GM12878 (cell line): Measurements from ENCODE around the gene MTMR3. TPM values are rescaled to one million over a fixed set of nuclear protein-coding genes. Genes with fewer than 3 reads are reported as not detected.

Source experiments
- ATAC-seq: fragments of 200-7000 bp; cut with Tn5 transposase; 3 replicates; pipeline ENCODE4 v1.9.1; 2020; ENCODE audit warnings: mild to moderate bottlenecking, moderate library complexity
- BruUV-seq: library from RNA; stranded (reverse); fragments of 400-500 nt; replicated peaks from 2 replicates; lab custom pipeline; 2021; lab: Mats Ljungman, UMichigan
- CTCF ChIA-PET: fragments of 300-600 bp; sonication (Branson Sonifier 250); formaldehyde crosslinking; extraction: SDS; loops from one replicate; lab custom pipeline; 2021; ENCODE audit warnings: inconsistent platforms; lab: Yijun Ruan, JAX
- POLR2A ChIA-PET: fragments of 350-600 bp; formaldehyde crosslinking; extraction: SDS; loops from one replicate; lab custom pipeline; 2021; ENCODE audit warnings: inconsistent platforms; lab: Charles Lee
- RAD21 ChIA-PET: fragments of 300-600 bp; sonication (Branson Sonifier 250); formaldehyde crosslinking; loops from one replicate; lab custom pipeline; 2023; ENCODE audit warnings: antibody characterized with exemption; ENCODE audit not compliant: unreplicated experiment; lab: Charles Lee
- SMC1A ChIA-PET: fragments of 300-600 bp; sonication (Branson Sonifier 250); formaldehyde crosslinking; loops from one replicate; lab custom pipeline; 2023; ENCODE audit not compliant: unreplicated experiment, uncharacterized antibody; lab: Charles Lee
- DNase-seq: peaks from one replicate; pipeline ENCODE4 v3.0.0-alpha.2; 2011; ENCODE audit warnings: low read depth, low spot score
- FAIRE-seq: peaks from 3 replicates; lab custom pipeline; 2011; peaks lifted over from hg19 to GRCh38; lab: Jason Lieb, UNC
- H2AFZ ChIP-seq: 2 replicates; pipeline ENCODE4 v1.6.0; 2011; ENCODE audit warnings: low read depth, low read length, control low read depth; ENCODE audit not compliant: control insufficient read depth
- H3K27ac ChIP-seq: 2 replicates; pipeline ENCODE4 v1.5.1; 2011; ENCODE audit warnings: control low read depth; ENCODE audit not compliant: control insufficient read depth, insufficient read depth
- H3K27me3 ChIP-seq, 2 experiments: replicated peaks in 1 of 2; 2 replicates each; pipeline versions ENCODE4 v1.6.0 to v1.6.1; 2011; ENCODE audit warnings: low read length in 1 of 2; ENCODE audit not compliant: control insufficient read depth in 2 of 2, insufficient read depth in 2 of 2
- H3K36me3 ChIP-seq, 2 experiments: 2 replicates each; pipeline ENCODE4 v1.5.1; 2011; ENCODE audit warnings: low read length in 1 of 2; ENCODE audit not compliant: control insufficient read depth in 2 of 2, insufficient read depth in 2 of 2
- H3K4me1 ChIP-seq: 2 replicates; pipeline ENCODE4 v1.6.1; 2011; ENCODE audit warnings: mild to moderate bottlenecking, low read length, moderate library complexity, mixed read lengths; ENCODE audit not compliant: control insufficient read depth, insufficient read depth
- H3K4me2 ChIP-seq: 2 replicates; pipeline ENCODE4 v1.6.0; 2011; ENCODE audit warnings: control low read depth; ENCODE audit not compliant: control insufficient read depth, insufficient read depth
- H3K4me3 ChIP-seq: fragments of 200-600 bp; sonication (generic); 2 replicates; pipeline ENCODE4 v1.5.1; 2016
- H3K79me2 ChIP-seq: 2 replicates; pipeline ENCODE4 v1.6.0; 2011; ENCODE audit warnings: low read length; ENCODE audit not compliant: control insufficient read depth, insufficient read depth
- H3K9ac ChIP-seq: 2 replicates; pipeline ENCODE4 v1.8.0; 2011; ENCODE audit warnings: low read length, control low read depth, mixed read lengths; ENCODE audit not compliant: control insufficient read depth, insufficient read depth
- H3K9me3 ChIP-seq: replicated peaks from 3 replicates; pipeline ENCODE4 v1.5.1; 2011; ENCODE audit warnings: mild to moderate bottlenecking, low read length; ENCODE audit not compliant: control insufficient read depth, insufficient read depth
- H4K20me1 ChIP-seq: 2 replicates; pipeline ENCODE4 v1.6.0; 2011; ENCODE audit not compliant: control insufficient read depth, insufficient read depth
- EED ChIP-seq: sonication (generic); IDR thresholded peaks from 2 replicates; pipeline ENCODE4 v1.6.1; 2016; ENCODE audit warnings: antibody characterized with exemption, low read depth
- GATAD2B ChIP-seq: fragments of 450-650 bp; conservative IDR thresholded peaks from 2 replicates; pipeline ENCODE4 v1.6.1; 2017; ENCODE audit warnings: low read depth, mild to moderate bottlenecking, moderate library complexity
- MEF2B ChIP-seq: fragments of 450-650 bp; IDR thresholded peaks from 2 replicates; pipeline ENCODE4 v1.6.1; 2018; ENCODE audit warnings: mild to moderate bottlenecking, moderate library complexity; ENCODE audit not compliant: partially characterized antibody, poor library complexity, severe bottlenecking
- MXI1 ChIP-seq: fragments of 150-350 bp; IDR thresholded peaks from 2 replicates; pipeline ENCODE4 v1.6.1; 2011; ENCODE audit warnings: low read depth, mild to moderate bottlenecking, inconsistent platforms, low read length, improper control_type of control experiment
- PRDM15 ChIP-seq: fragments of 450-650 bp; formaldehyde crosslinking; IDR thresholded peaks from 2 replicates; pipeline ENCODE4 v1.4.0; 2020; ENCODE audit warnings: mild to moderate bottlenecking, moderate library complexity
- RAD21 ChIP-seq: IDR thresholded peaks from 2 replicates; pipeline ENCODE4 v1.6.1; 2011; ENCODE audit warnings: mild to moderate bottlenecking, low read depth, low read length, moderate library complexity; ENCODE audit not compliant: insufficient read depth
- RELA ChIP-seq: fragments of 450-650 bp; IDR thresholded peaks from 2 replicates; pipeline ENCODE4 v1.8.0; 2014; ENCODE audit warnings: borderline replicate concordance; ENCODE audit not compliant: partially characterized antibody
- REST ChIP-seq: IDR thresholded peaks from 2 replicates; pipeline ENCODE4 v1.6.1; 2012; ENCODE audit warnings: mild to moderate bottlenecking, low read depth, low read length
- TBL1XR1 ChIP-seq: IDR thresholded peaks from 2 replicates; pipeline ENCODE4 v1.6.1; 2012; ENCODE audit warnings: low read depth, low read length, improper control_type of control experiment
- YBX1 ChIP-seq: fragments of 450-650 bp; IDR thresholded peaks from 2 replicates; pipeline ENCODE4 v1.6.1; 2016; ENCODE audit warnings: antibody characterized with exemption
- WGBS: methylation state at CpG from one replicate; pipeline ENCODE4 v1.1.6; 2016; ENCODE audit warnings: low lambda C conversion rate; ENCODE audit not compliant: insufficient replicate concordance, insufficient coverage; ENCODE audit errors: missing lambda C conversion rate; 5-methylcytosine and 5-hydroxymethylcytosine counted together
- in situ Hi-C: fragments of 300-500 bp; cut with MboI; formaldehyde crosslinking; loops from 9 replicates; pipeline ENCODE4 v1.14.3; 2018; ENCODE audit warnings: mixed read lengths
- intact Hi-C: fragments of 100-400 bp; cut with micrococcal nuclease; formaldehyde crosslinking; loops from one replicate; pipeline ENCODE4 v1.14.2; 2022; ENCODE audit not compliant: unreplicated experiment
- polyA plus RNA-seq, 11 experiments: library from polyadenylated mRNA; depleted of rRNA in 4 of 11; unstranded in 6 of 11; stranded (reverse) in 5 of 11; fragments of >200 nt; fragmentation: Nextera tagmentation in 4 of 11; fragmentation: Illumina TruSeq in 1 of 11; extraction: Ambion mirVana in 4 of 11; extraction: Trizol in 1 of 11; gene quantifications; 1 replicate in 1 of 11; 2 replicates in 10 of 11; pipeline versions ENCODE4 v1.2.1 to v1.2.3, GENCODE V29; 2011 to 2016; ENCODE audit warnings: inconsistent platforms in 2 of 11, missing spikeins in 2 of 11, low read depth in 1 of 11
- total RNA-seq, 4 experiments: library from RNA; depleted of rRNA in 3 of 4; stranded (reverse); fragments of >200 nt in 3 of 4; fragmentation: Illumina TruSeq in 1 of 4; extraction: Trizol in 1 of 4; gene quantifications; 2 replicates each; pipeline versions ENCODE4 v1.2.1 to v1.2.3, GENCODE V29; 2013 to 2021

MTMR3 gene
- total and polyA plus RNA-seq, 10 of the 15 experiments (the other 5 are each of a cell fraction or from before 2014, with no cell fraction given) = 1.4 to 23.7 (median 10.6) TPM

GRCh38 chr22:30048681-30049080, 165.7 kb downstream of the MTMR3 start:
- no peak overlapping the region for H2AFZ ChIP-seq
- in situ Hi-C loops = no loop called here
- ChIA-PET POLR2A (no interaction called here), SMC1A (no interaction called here)
- H3K27ac ChIP-seq = no peak overlapping the region
- no peaks in the 10 kb centered on the region for H3K36me3 ChIP-seq
- no peak overlapping the region for H3K9ac ChIP-seq
- no peak for TF ChIP-seq PRDM15
- TF ChIP-seq RELA = no peak
- no peak for TF ChIP-seq MXI1
- TF ChIP-seq TBL1XR1 = no peak
- no peak for TF ChIP-seq GATAD2B
- no peak for TF ChIP-seq YBX1
- TF ChIP-seq EED = no peak
- no peak for TF ChIP-seq RAD21
- TF ChIP-seq MEF2B = no peak
- no peak for TF ChIP-seq REST
- TF ChIP-seq, all 136 proteins: peak for 0
- BruUV-seq = no TSS peak
- H3K27me3 ChIP-seq = no peaks in the 10 kb centered on the region
- no peak overlapping the region for H3K4me3 ChIP-seq
- ATAC-seq (no peak), FAIRE-seq (no peak), DNase-seq (no peak)
- 75% methylated on average over 2 of the region's 2 CpGs for WGBS
- H3K4me1 ChIP-seq = no peaks in the 10 kb centered on the region
- no peaks in the 10 kb centered on the region for H3K79me2 ChIP-seq
- RAD21 ChIA-PET = no interaction called here
- no peaks in the 10 kb centered on the region for H4K20me1 ChIP-seq
- intact Hi-C loops = no loop called here
- H3K4me2 ChIP-seq = no peak overlapping the region
- H3K9me3 ChIP-seq = no peaks in the 10 kb centered on the region
- CTCF ChIA-PET = interaction anchor here (1.5 kb wide), 1 partner anchor 44 kb away, joined by 6 read pairs; no protein-coding TSS in a partner anchor
